OCI-LY1 (cell line): Measurements from ENCODE around the gene TTC28.

Experiments
- H2AFZ ChIP-seq: fragments of 200-600 bp; sonication (generic), shearing (Covaris generic); 2 replicates; pipeline ENCODE4 v1.6.0; 2014; ENCODE audit warnings: antibody characterized with exemption, mild to moderate bottlenecking, low read length
- H3F3A ChIP-seq: fragments of 200-600 bp; sonication (generic), shearing (Covaris generic); 2 replicates; pipeline ENCODE4 v1.6.0; 2014; ENCODE audit warnings: mild to moderate bottlenecking, antibody characterized with exemption, low read length, moderate library complexity; ENCODE audit not compliant: insufficient read depth
- H3K27ac ChIP-seq: fragments of 200-600 bp; sonication (generic); 2 replicates; pipeline ENCODE4 v1.5.1; 2014; ENCODE audit warnings: low read length, mixed run types, mild to moderate bottlenecking, low read depth; ENCODE audit not compliant: poor library complexity, severe bottlenecking
- H3K27me3 ChIP-seq: fragments of 200-600 bp; sonication (generic); 2 replicates; pipeline ENCODE4 v1.6.0; 2014; ENCODE audit warnings: antibody characterized with exemption, mild to moderate bottlenecking, low read length, moderate library complexity; ENCODE audit not compliant: insufficient read depth
- H3K36me3 ChIP-seq: fragments of 200-600 bp; sonication (generic); 2 replicates; pipeline ENCODE4 v1.6.1; 2014; ENCODE audit warnings: mild to moderate bottlenecking, antibody characterized with exemption, low read length, moderate library complexity, mixed read lengths; ENCODE audit not compliant: insufficient read depth
- H3K4me1 ChIP-seq: fragments of 200-600 bp; sonication (generic); 2 replicates; pipeline ENCODE4 v1.5.1; 2014; ENCODE audit warnings: mild to moderate bottlenecking, low read length, moderate library complexity; ENCODE audit not compliant: insufficient read depth, severe bottlenecking
- H3K4me2 ChIP-seq: fragments of 200-600 bp; sonication (generic), shearing (Covaris generic); 2 replicates; pipeline ENCODE4 v1.6.1; 2014; ENCODE audit warnings: low read length
- H3K4me3 ChIP-seq: fragments of 200-600 bp; sonication (generic); 2 replicates; pipeline ENCODE4 v1.5.1; 2014; ENCODE audit warnings: low read length, low read depth, mild to moderate bottlenecking, mixed read lengths; ENCODE audit not compliant: poor library complexity, severe bottlenecking
- H3K79me2 ChIP-seq: fragments of 200-600 bp; shearing (Covaris generic); 2 replicates; pipeline ENCODE4 v1.6.1; 2016; ENCODE audit warnings: mixed run types, low read length, mixed read lengths; ENCODE audit not compliant: insufficient read depth
- H3K9ac ChIP-seq: fragments of 200-600 bp; sonication (generic), shearing (Covaris generic); 2 replicates; pipeline ENCODE4 v1.6.1; 2014; ENCODE audit warnings: mild to moderate bottlenecking, low read length, mixed read lengths
- H3K9me2 ChIP-seq: fragments of 200-600 bp; sonication (generic), shearing (Covaris generic); 2 replicates; pipeline ENCODE4 v1.6.1; 2014; ENCODE audit warnings: low read depth, mild to moderate bottlenecking, low read length, mixed read lengths
- H3K9me3 ChIP-seq: fragments of 200-600 bp; shearing (Covaris generic); 2 replicates; pipeline ENCODE4 v1.6.1; 2014; ENCODE audit warnings: low read length, mixed read lengths
- H4K20me1 ChIP-seq: fragments of 200-600 bp; sonication (generic), shearing (Covaris generic); 2 replicates; pipeline ENCODE4 v1.6.0; 2016; ENCODE audit warnings: mild to moderate bottlenecking, low read length; ENCODE audit not compliant: insufficient read depth
- EZH2 ChIP-seq: fragments of 200-600 bp; sonication (generic), shearing (Covaris generic); IDR thresholded peaks from 2 replicates; pipeline ENCODE4 v1.8.0; 2017; ENCODE audit warnings: borderline replicate concordance, mixed run types, mild to moderate bottlenecking, antibody characterized with exemption, low read length, moderate library complexity, mixed read lengths
- TF ChIP-seq, protein P1 (sequence below): fragments of 200-600 bp; sonication (generic), shearing (Covaris generic); IDR thresholded peaks from 2 replicates; pipeline ENCODE4 v1.5.1; 2017; ENCODE audit warnings: mild to moderate bottlenecking, antibody characterized with exemption, low read length, moderate library complexity, mixed read lengths

TTC28 gene

GRCh38 chr22:28607795-28608194 is 71.8 kb downstream of the TTC28 start:
- no peaks in the 10 kb centered on the region for H3K79me2 ChIP-seq
- no peaks in the 10 kb centered on the region for H3K4me1 ChIP-seq
- no peak overlapping the region for H3K4me2 ChIP-seq
- no peaks in the 10 kb centered on the region for H3K9me2 ChIP-seq
- no peak overlapping the region for H3K4me3 ChIP-seq
- H4K20me1 ChIP-seq = no peaks in the 10 kb centered on the region
- H3F3A ChIP-seq = no peaks in the 10 kb centered on the region
- no peak overlapping the region for H2AFZ ChIP-seq
- no peaks in the 10 kb centered on the region for H3K9me3 ChIP-seq
- no peaks in the 10 kb centered on the region for H3K27me3 ChIP-seq
- H3K36me3 ChIP-seq = no peaks in the 10 kb centered on the region
- H3K27ac ChIP-seq = no peak overlapping the region
- H3K9ac ChIP-seq = no peak overlapping the region
- TF ChIP-seq, protein P1, sequence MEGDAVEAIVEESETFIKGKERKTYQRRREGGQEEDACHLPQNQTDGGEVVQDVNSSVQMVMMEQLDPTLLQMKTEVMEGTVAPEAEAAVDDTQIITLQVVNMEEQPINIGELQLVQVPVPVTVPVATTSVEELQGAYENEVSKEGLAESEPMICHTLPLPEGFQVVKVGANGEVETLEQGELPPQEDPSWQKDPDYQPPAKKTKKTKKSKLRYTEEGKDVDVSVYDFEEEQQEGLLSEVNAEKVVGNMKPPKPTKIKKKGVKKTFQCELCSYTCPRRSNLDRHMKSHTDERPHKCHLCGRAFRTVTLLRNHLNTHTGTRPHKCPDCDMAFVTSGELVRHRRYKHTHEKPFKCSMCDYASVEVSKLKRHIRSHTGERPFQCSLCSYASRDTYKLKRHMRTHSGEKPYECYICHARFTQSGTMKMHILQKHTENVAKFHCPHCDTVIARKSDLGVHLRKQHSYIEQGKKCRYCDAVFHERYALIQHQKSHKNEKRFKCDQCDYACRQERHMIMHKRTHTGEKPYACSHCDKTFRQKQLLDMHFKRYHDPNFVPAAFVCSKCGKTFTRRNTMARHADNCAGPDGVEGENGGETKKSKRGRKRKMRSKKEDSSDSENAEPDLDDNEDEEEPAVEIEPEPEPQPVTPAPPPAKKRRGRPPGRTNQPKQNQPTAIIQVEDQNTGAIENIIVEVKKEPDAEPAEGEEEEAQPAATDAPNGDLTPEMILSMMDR = no peak
- TF ChIP-seq EZH2 = no peak

GRCh38 chr22:28604966-28605761 is 74.5 kb downstream of the TTC28 start:
- Histone ChIP-seq H3K9me3 (no peaks in the 10 kb centered on the region), H4K20me1 (no peaks in the 10 kb centered on the region), H3K79me2 (no peaks in the 10 kb centered on the region), H3K27me3 (no peaks in the 10 kb centered on the region), H3K27ac (no peak overlapping the region), H3K9me2 (no peaks in the 10 kb centered on the region), H3K36me3 (no peaks in the 10 kb centered on the region), H3K4me2 (no peak overlapping the region), H3F3A (no peaks in the 10 kb centered on the region), H3K4me3 (no peak overlapping the region), H2AFZ (no peak overlapping the region), H3K4me1 (no peaks in the 10 kb centered on the region), H3K9ac (no peak overlapping the region)
- no peak for TF ChIP-seq EZH2
- TF ChIP-seq, protein P1 = no peak

DNA sequence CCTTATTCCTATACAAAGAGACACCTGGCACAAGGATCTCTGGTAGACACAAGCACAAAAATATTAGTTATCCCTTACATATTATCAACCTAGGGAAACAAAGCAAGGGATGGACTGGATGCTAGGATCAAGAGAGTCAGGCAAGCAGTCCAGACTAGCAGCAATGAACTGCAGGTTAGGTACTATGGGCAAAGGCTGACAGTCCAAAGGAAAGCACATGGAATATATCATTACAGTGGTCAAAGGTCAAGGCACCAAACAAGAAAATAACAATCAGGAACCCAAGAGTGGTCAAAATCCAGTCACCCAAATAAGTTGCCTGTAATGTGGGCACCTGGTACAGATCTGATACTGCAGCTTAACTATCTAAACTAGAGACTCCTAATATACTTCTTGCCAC is 77.7 kb downstream of the TTC28 start:
- H3K79me2 ChIP-seq = no peaks in the 10 kb centered on the region
- H3K9ac ChIP-seq = no peak overlapping the region
- H3K9me2 ChIP-seq = no peaks in the 10 kb centered on the region
- H3K27ac ChIP-seq = no peak overlapping the region
- H3F3A ChIP-seq = no peaks in the 10 kb centered on the region
- TF ChIP-seq, protein P1 = no peak
- no peak for TF ChIP-seq EZH2
- no peaks in the 10 kb centered on the region for H3K4me1 ChIP-seq
- H4K20me1 ChIP-seq = no peaks in the 10 kb centered on the region
- no peaks in the 10 kb centered on the region for H3K36me3 ChIP-seq
- no peak overlapping the region for H3K4me3 ChIP-seq
- H3K4me2 ChIP-seq = no peak overlapping the region
- no peaks in the 10 kb centered on the region for H3K9me3 ChIP-seq
- no peaks in the 10 kb centered on the region for H3K27me3 ChIP-seq
- no peak overlapping the region for H2AFZ ChIP-seq
